Measurements from ENCODE around the gene BAG5. TPM values are rescaled to one million over a fixed set of nuclear protein-coding genes. Genes with fewer than 3 reads are reported as not detected.

BAG5 gene
- total RNA-seq, 1 experiment from 2014 or later = 76.5 TPM

GRCh38 chr14:103519837-103520212, 42.6 kb downstream of the BAG5 start:
- ChIA-PET CTCF (interaction anchor here (1.2 to 2.3 kb wide), 2 partner anchors 21 to 26 kb away, joined by 3 to 14 read pairs; no protein-coding TSS in a partner anchor), POLR2A (ENCODE audit: unreplicated experiment) (interaction anchor here (1.0 kb wide), 1 partner anchor 21 kb away, joined by 3 read pairs; no protein-coding TSS in a partner anchor)
- Histone ChIP-seq H3K79me2 (ENCODE audit: low read depth) (no peaks in the 10 kb centered on the region), H3K4me1 (replicated peaks; ENCODE audit: insufficient read depth) (peaks cover 11% of the 10 kb centered on the region), H3K4me3 (no peak overlapping the region), H3K36me3 (ENCODE audit: low read depth) (no peaks in the 10 kb centered on the region), H2AFZ (no peak overlapping the region), H3K4me2 (no peak overlapping the region), H3F3A (ENCODE audit: insufficient read depth, low read depth) (peaks cover 64% of the 10 kb centered on the region), H3K27ac (no peak overlapping the region), H3K9me2 (ENCODE audit: insufficient read depth) (no peaks in the 10 kb centered on the region), H3K9me3 (ENCODE audit: insufficient read depth, low read depth) (no peaks in the 10 kb centered on the region), H3K27me3 (ENCODE audit: insufficient read depth, low read depth) (no peaks in the 10 kb centered on the region), H4K20me1 (ENCODE audit: insufficient read depth) (peaks cover 21% of the 10 kb centered on the region)
- intact Hi-C loops (cut with micrococcal nuclease; ENCODE audit: unreplicated experiment) = loop anchor here (5.0 kb wide), 1 partner anchor 42 kb away; the partner anchor contains the start of genes BAG5 and COA8
- no peak for TF ChIP-seq CTCF (conservative IDR thresholded peaks at IDR 0.05)
- no peak for TF ChIP-seq EZH2 (IDR thresholded peaks at IDR 0.05; ENCODE audit: low read depth)
- no peak for DNase-seq
- no TSS peak for BruUV-seq (replicated peaks)

- H3K9me2 ChIP-seq (ENCODE audit: insufficient read depth) = no peaks in the 10 kb centered on the region
- no peak overlapping the region for H3K27ac ChIP-seq
- TF ChIP-seq CTCF (conservative IDR thresholded peaks at IDR 0.05) (no peak), EZH2 (IDR thresholded peaks at IDR 0.05; ENCODE audit: low read depth) (no peak)
- no peaks in the 10 kb centered on the region for H3K36me3 ChIP-seq (ENCODE audit: low read depth)
- intact Hi-C loops (cut with micrococcal nuclease; ENCODE audit: unreplicated experiment) = no loop called here
- H3K4me3 ChIP-seq = no peak overlapping the region
- H3K9me3 ChIP-seq (ENCODE audit: insufficient read depth, low read depth) = no peaks in the 10 kb centered on the region
- CTCF ChIA-PET = interaction anchor here (0.6 to 2.9 kb wide), 8 partner anchors 9 to 68 kb away, joined by 3 to 14 read pairs (median 6); partner anchors contain the start of genes BAG5 and TRMT61A
- DNase-seq = no peak
- H2AFZ ChIP-seq = no peak overlapping the region
- H3K27me3 ChIP-seq (ENCODE audit: insufficient read depth, low read depth) = no peaks in the 10 kb centered on the region
- H3K79me2 ChIP-seq (ENCODE audit: low read depth) = no peaks in the 10 kb centered on the region
- peaks cover 21% of the 10 kb centered on the region for H4K20me1 ChIP-seq (ENCODE audit: insufficient read depth)
- peaks cover 62% of the 10 kb centered on the region for H3F3A ChIP-seq (ENCODE audit: insufficient read depth, low read depth)
- POLR2A ChIA-PET (ENCODE audit: unreplicated experiment) = interaction anchor here (0.6 kb wide), 2 partner anchors 22 to 185 kb away, joined by 4 to 6 read pairs; partner anchors contain the start of gene EIF5
- H3K4me2 ChIP-seq = no peak overlapping the region
- peaks cover 11% of the 10 kb centered on the region for H3K4me1 ChIP-seq (replicated peaks; ENCODE audit: insufficient read depth)
- BruUV-seq (replicated peaks) = no TSS peak
Measured at GRCh38 chr14:103519043-103519836, 43.2 kb downstream of the BAG5 start.

- Histone ChIP-seq H2AFZ (no peak overlapping the region), H3K36me3 (ENCODE audit: low read depth) (no peaks in the 10 kb centered on the region), H3F3A (ENCODE audit: insufficient read depth, low read depth) (peaks cover 58% of the 10 kb centered on the region), H3K27ac (no peak overlapping the region), H3K4me3 (no peak overlapping the region), H3K4me1 (replicated peaks; ENCODE audit: insufficient read depth) (peaks cover 11% of the 10 kb centered on the region), H4K20me1 (ENCODE audit: insufficient read depth) (peaks cover 21% of the 10 kb centered on the region), H3K4me2 (no peak overlapping the region), H3K9me2 (ENCODE audit: insufficient read depth) (no peaks in the 10 kb centered on the region), H3K79me2 (ENCODE audit: low read depth) (no peaks in the 10 kb centered on the region), H3K9me3 (ENCODE audit: insufficient read depth, low read depth) (no peaks in the 10 kb centered on the region), H3K27me3 (ENCODE audit: insufficient read depth, low read depth) (no peaks in the 10 kb centered on the region)
- no TSS peak for BruUV-seq (replicated peaks)
- intact Hi-C loops (cut with micrococcal nuclease; ENCODE audit: unreplicated experiment) = no loop called here
- ChIA-PET CTCF (interaction anchor here (0.6 to 2.9 kb wide), 8 partner anchors 10 to 184 kb away, joined by 3 to 14 read pairs (median 5); partner anchors contain the start of genes BAG5 and TRMT61A), POLR2A (ENCODE audit: unreplicated experiment) (interaction anchor here (0.6 kb wide), 2 partner anchors 22 to 185 kb away, joined by 4 to 6 read pairs; partner anchors contain the start of gene EIF5)
- TF ChIP-seq EZH2 (IDR thresholded peaks at IDR 0.05; ENCODE audit: low read depth) (no peak), CTCF (conservative IDR thresholded peaks at IDR 0.05) (peak; percentile 99)
- peak; percentile 54 to 80 for DNase-seq
Measured at GRCh38 chr14:103518422-103519042, 43.9 kb downstream of the BAG5 start.
